ENCODE data around the gene ZPBP. TPM values are rescaled to one million over a fixed set of nuclear protein-coding genes. Genes with fewer than 3 reads are reported as not detected.
A peak's percentile ranks its signal among the peaks of the same experiment; 100 is the strongest.

Gene ZPBP, protein sequence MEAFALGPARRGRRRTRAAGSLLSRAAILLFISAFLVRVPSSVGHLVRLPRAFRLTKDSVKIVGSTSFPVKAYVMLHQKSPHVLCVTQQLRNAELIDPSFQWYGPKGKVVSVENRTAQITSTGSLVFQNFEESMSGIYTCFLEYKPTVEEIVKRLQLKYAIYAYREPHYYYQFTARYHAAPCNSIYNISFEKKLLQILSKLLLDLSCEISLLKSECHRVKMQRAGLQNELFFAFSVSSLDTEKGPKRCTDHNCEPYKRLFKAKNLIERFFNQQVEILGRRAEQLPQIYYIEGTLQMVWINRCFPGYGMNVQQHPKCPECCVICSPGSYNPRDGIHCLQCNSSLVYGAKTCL
- total RNA-seq = not detected

DNA sequence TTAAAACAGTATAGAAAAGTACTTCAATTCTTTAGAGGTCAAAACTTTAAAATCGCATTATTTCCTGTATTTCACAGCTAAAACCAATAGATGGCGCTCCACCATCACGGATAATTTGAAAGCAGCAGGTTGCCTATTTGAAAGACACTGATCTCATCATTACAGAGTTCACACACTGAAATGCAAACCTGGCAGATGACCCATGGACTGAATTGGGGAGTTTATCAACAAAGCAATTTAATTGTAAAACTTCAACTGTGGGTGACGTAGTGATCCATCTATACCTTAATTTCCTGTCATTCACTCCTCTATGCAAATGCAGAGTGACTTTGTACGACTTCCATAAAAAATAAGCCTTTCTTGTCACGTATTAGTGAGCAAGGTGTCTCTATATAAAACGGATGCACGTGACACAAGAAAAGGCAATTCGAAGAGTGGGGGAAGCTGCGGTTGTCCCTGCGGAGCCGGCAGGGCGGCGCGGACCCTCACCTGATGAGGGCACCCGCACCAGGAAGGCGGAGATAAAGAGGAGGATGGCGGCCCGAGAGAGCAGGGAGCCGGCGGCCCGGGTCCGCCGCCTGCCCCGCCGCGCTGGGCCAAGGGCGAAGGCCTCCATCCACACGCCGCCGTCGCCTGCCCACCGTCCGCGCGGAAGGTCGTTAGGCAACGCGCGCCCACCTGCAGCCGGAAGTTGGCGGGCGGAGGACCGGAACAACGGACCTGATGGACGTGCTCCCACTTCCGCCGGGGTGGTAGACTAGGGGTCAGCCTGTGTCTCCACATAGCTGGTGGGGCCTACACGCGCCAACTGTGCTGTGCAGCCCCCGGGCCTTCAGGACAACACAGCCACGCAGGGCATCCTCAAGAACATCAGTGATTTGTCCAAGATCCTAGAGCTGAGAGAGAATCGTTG is at the start of gene ZPBP:
Gene ZPBP, minus strand, starts transcription at position 668 of the 913 bp plus-strand sequence. Its CDS starts 52 bp downstream, at position 616.
- intact Hi-C loops (cut with DNase I) = loop anchor here (2.0 kb wide), 1 partner anchor 1068 kb away; no protein-coding TSS in a partner anchor
- Histone ChIP-seq H3K27ac (no peak within 1 kb of the TSS), H3K9me3 (no peaks in the 10 kb centered on the region), H3K36me3 (no peaks in the 10 kb centered on the region), H3K4me3 (peak within 1 kb of the TSS; percentile 51 to 59), H3K4me1 (peaks cover 0 to 5% of the 10 kb centered on the region in 2 donors), H3K27me3 (no peaks in the 10 kb centered on the region)
- no peak for DNase-seq (ENCODE audit: low spot score in 2 of 2)
- TF ChIP-seq, protein P1, sequence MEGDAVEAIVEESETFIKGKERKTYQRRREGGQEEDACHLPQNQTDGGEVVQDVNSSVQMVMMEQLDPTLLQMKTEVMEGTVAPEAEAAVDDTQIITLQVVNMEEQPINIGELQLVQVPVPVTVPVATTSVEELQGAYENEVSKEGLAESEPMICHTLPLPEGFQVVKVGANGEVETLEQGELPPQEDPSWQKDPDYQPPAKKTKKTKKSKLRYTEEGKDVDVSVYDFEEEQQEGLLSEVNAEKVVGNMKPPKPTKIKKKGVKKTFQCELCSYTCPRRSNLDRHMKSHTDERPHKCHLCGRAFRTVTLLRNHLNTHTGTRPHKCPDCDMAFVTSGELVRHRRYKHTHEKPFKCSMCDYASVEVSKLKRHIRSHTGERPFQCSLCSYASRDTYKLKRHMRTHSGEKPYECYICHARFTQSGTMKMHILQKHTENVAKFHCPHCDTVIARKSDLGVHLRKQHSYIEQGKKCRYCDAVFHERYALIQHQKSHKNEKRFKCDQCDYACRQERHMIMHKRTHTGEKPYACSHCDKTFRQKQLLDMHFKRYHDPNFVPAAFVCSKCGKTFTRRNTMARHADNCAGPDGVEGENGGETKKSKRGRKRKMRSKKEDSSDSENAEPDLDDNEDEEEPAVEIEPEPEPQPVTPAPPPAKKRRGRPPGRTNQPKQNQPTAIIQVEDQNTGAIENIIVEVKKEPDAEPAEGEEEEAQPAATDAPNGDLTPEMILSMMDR (IDR thresholded peaks at IDR 0.05) = peak in 2 of 3 experiments; percentile 46 to 63

DNA sequence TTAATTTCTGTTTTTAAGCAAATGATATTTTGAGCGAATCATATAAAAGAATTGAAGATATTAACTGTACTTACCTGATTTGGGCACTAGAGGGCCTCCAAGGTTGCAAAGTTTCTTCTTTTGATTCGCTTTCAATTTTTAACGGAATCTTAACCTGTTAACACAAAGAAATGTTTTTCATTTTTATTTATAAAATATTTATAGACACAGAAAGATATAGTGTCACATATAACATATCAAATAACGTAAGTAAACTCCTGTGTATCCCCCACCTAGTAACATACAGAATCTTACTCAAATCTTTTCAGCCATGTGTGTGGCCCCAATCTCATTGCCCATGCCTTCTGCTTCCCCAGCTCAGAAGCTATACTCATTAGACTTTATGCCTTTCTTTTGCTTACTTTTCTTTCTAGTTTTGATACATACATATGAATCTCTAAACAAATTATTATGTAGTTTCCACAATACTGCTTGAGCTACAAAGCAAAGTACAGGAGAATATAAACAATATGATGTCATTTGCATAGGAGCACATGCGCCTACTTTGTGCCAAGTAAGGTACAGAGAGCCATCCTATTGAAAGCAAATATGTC is 49.5 kb upstream of the ZPBP start:
- Histone ChIP-seq H3K4me3 (no peak overlapping the region), H3K27me3 (no peaks in the 10 kb centered on the region), H3K36me3 (no peaks in the 10 kb centered on the region), H3K4me1 (no peaks in the 10 kb centered on the region), H3K9me3 (no peaks in the 10 kb centered on the region), H3K27ac (no peak overlapping the region)
- intact Hi-C loops (cut with DNase I) = loop anchor here (5.0 kb wide), 1 partner anchor 1020 kb away; no protein-coding TSS in a partner anchor
- TF ChIP-seq, protein P1 (IDR thresholded peaks at IDR 0.05) = peak; percentile 27 to 63 (median 60)
- DNase-seq (ENCODE audit: low spot score in 2 of 2) = no peak

DNA sequence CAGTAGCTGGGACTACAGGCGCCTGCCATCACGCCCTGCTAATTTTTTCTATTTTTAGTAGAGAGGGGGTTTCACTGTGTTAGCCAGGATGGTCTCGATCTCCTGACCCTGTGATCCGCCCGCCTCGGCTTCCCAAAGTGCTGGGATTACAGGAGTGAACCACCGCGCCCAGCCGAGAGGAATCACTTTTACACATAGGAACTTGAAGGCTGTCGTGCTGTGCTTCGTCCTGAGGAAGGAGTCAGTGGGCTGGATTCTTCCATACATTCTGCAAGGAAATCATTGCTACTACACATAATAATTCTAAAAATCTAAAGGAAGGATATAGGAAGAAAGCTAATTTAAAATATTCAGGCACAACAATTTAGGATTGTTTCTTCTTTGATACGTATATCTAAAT is 48.8 kb upstream of the ZPBP start:
- DNase-seq (ENCODE audit: low spot score in 2 of 2) = no peak
- intact Hi-C loops (cut with DNase I) = loop anchor here (5.0 kb wide), 1 partner anchor 1020 kb away; no protein-coding TSS in a partner anchor
- Histone ChIP-seq H3K27me3 (no peaks in the 10 kb centered on the region), H3K36me3 (no peaks in the 10 kb centered on the region), H3K27ac (no peak overlapping the region), H3K9me3 (no peaks in the 10 kb centered on the region), H3K4me3 (no peak overlapping the region), H3K4me1 (no peaks in the 10 kb centered on the region)
- TF ChIP-seq, protein P1 (IDR thresholded peaks at IDR 0.05) = no peak

DNA sequence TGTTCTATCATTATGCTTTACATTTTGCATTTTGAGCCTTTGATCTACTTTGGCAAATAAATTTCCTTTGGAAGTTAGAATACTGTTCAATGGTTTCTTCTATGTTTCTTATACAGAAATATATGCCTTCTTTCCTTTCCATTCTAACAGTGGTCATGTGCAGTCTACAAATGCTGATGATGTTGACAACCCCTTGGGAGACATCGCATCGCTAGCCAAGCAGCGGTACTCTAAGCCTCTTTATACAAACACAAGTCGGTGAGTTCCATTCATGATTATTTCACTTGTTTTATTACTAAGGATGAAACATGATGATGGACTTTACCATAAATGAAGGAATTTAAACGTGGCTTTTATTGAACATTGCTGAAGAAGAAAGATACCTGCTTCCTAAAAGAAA is 48.1 kb upstream of the ZPBP start:
- intact Hi-C loops (cut with DNase I) = loop anchor here (5.0 kb wide), 1 partner anchor 1021 kb away; no protein-coding TSS in a partner anchor
- H3K4me1 ChIP-seq = no peaks in the 10 kb centered on the region
- H3K27me3 ChIP-seq = no peaks in the 10 kb centered on the region

DNA sequence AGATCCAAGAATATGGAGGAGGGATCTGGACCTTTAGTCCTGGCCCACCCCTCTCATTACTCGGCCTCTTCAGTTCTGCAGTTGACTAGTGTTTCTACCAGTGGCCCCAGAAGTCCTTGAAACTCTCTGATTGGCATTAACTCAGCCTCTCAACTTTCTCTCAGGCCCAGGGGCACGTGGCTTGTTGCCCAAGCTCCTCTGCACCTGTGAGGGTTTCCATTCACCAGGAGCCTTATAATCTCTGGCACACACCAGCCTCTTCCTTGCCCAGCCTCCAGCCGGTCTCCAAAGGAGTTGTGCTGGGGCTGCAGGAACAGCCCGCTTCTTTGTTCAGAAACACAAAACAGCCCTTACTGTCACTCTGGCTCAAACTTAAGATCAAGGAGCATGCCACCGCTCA is 47.6 kb upstream of the ZPBP start:
- Histone ChIP-seq H3K4me3 (no peak overlapping the region), H3K9me3 (no peaks in the 10 kb centered on the region), H3K4me1 (no peaks in the 10 kb centered on the region), H3K27ac (no peak overlapping the region), H3K36me3 (no peaks in the 10 kb centered on the region), H3K27me3 (no peaks in the 10 kb centered on the region)
- intact Hi-C loops (cut with DNase I) = loop anchor here (5.0 kb wide), 1 partner anchor 1022 kb away; no protein-coding TSS in a partner anchor
- DNase-seq (ENCODE audit: low spot score in 2 of 2) = no peak
- TF ChIP-seq, protein P1 (IDR thresholded peaks at IDR 0.05) = no peak

More for the DNA sequence above, 48.1 kb upstream of the ZPBP start:
- no peaks in the 10 kb centered on the region for H3K36me3 ChIP-seq
- H3K4me3 ChIP-seq = no peak overlapping the region
- H3K9me3 ChIP-seq = no peaks in the 10 kb centered on the region
- H3K27ac ChIP-seq = no peak overlapping the region
- no peak for DNase-seq (ENCODE audit: low spot score in 2 of 2)
- TF ChIP-seq, protein P1 (IDR thresholded peaks at IDR 0.05) = no peak

Measured in ascending aorta (tissue), 2 donors.